ENCODE data around the gene PYCR2. TPM values are rescaled to one million over a fixed set of nuclear protein-coding genes. Genes with fewer than 3 reads are reported as not detected.

The PYCR2 gene
- total and polyA plus RNA-seq, 10 of the 15 experiments (the other 5 are each of a cell fraction or from before 2014, with no cell fraction given) = 1.7 to 81.8 (median 54.9) TPM

DNA sequence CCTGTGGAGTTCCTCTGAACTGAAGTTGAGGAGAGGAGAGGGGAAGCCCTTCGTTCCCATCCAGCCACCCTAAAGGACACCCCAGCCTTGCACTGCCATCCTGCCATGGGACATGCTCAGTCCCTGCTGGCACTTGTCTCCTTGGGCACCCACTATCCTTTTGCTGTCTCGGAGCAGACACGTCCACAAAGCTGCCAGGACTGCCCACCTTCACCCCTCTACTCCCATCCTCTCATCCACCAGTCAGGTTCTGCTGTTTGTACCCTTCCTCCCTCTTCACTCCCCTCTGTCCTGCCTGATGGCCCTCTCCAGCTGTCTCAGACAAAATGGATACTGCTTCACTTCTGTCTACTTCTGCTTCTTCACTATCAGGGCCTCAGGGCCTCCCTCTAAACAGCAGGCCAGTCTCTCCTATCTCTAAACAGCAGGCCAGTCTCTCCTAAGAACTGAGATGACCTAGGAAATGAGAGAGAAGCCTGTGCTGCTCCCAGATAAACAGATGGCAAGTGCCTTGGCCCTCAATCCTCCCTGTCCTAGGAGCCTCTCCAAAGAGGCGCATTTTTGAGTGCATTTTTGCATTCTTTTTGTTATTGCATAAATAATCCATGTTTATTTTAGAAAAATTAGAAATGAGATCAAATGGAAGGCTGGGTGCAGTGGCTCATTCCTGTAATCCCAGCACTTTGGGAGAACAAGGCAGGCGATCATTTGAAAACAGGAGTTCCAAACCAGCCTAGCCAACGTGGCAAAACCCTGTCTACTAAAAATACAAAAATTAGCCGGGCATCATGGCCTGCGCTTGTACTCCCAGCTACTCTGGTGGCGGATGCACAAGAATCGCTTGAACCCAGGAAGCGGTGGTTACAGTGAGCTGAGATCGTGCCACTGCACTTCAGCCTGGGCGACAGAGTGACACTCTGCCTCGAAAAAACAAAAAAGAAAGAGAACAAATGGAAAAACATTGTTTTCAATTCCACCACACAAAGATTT is 4.4 kb upstream of the PYCR2 start:
- Histone ChIP-seq H3K79me2 (ENCODE audit: control insufficient read depth, insufficient read depth, low read length) (peaks cover 6% of the 10 kb centered on the region), H3K27ac (ENCODE audit: control insufficient read depth, insufficient read depth) (no peak overlapping the region), H3K36me3 (ENCODE audit: control insufficient read depth in 2 of 2, insufficient read depth in 2 of 2, low read length in 1 of 2) (no peaks in the 10 kb centered on the region), H4K20me1 (ENCODE audit: control insufficient read depth, insufficient read depth) (no peaks in the 10 kb centered on the region), H2AFZ (ENCODE audit: control insufficient read depth, low read depth, low read length) (peak overlapping the region; percentile 48), H3K4me1 (ENCODE audit: control insufficient read depth, insufficient read depth, low read length) (no peaks in the 10 kb centered on the region), H3K9ac (ENCODE audit: control insufficient read depth, insufficient read depth, low read length) (no peak overlapping the region), H3K27me3 (replicated peaks in 1 of 2; ENCODE audit: control insufficient read depth in 2 of 2, insufficient read depth in 2 of 2, low read length in 1 of 2) (no peaks in the 10 kb centered on the region), H3K4me3 (no peak overlapping the region), H3K9me3 (replicated peaks; ENCODE audit: control insufficient read depth, insufficient read depth, low read length) (no peaks in the 10 kb centered on the region), H3K4me2 (ENCODE audit: control insufficient read depth, insufficient read depth) (no peak overlapping the region)
- no peak for ATAC-seq
- ChIA-PET CTCF (interaction anchor here (1.1 kb wide), 1 partner anchor 17 kb away, joined by 3 read pairs; no protein-coding TSS in a partner anchor), POLR2A (no interaction called here), SMC1A (ENCODE audit: uncharacterized antibody, unreplicated experiment) (no interaction called here), RAD21 (ENCODE audit: unreplicated experiment) (no interaction called here)
- FAIRE-seq = no peak
- no TSS peak for BruUV-seq (replicated peaks)
- WGBS (ENCODE audit: insufficient coverage, insufficient replicate concordance, low lambda C conversion rate, missing lambda C conversion rate) = 74% methylated on average over 14 of the region's 14 CpGs
- no peak for DNase-seq (ENCODE audit: low read depth, low spot score)
- in situ Hi-C loops (cut with MboI) (no loop called here), intact Hi-C loops (cut with micrococcal nuclease; ENCODE audit: unreplicated experiment) (no loop called here)
- TF ChIP-seq, protein P1, sequence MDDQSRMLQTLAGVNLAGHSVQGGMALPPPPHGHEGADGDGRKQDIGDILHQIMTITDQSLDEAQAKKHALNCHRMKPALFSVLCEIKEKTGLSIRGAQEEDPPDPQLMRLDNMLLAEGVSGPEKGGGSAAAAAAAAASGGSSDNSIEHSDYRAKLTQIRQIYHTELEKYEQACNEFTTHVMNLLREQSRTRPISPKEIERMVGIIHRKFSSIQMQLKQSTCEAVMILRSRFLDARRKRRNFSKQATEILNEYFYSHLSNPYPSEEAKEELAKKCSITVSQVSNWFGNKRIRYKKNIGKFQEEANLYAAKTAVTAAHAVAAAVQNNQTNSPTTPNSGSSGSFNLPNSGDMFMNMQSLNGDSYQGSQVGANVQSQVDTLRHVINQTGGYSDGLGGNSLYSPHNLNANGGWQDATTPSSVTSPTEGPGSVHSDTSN (IDR thresholded peaks at IDR 0.05; ENCODE audit: insufficient replicate concordance, low read depth, low read length) = no peak
- TF ChIP-seq NR2C2 (IDR thresholded peaks at IDR 0.05; ENCODE audit: borderline replicate concordance, control insufficient read depth, insufficient read length, low read depth) (no peak), CHD1 (IDR thresholded peaks at IDR 0.05; ENCODE audit: low read depth, low read length) (no peak), TBL1XR1 (IDR thresholded peaks at IDR 0.05; ENCODE audit: low read depth, low read length) (no peak), ZNF24 (IDR thresholded peaks at IDR 0.05) (no peak), RBBP5 (conservative IDR thresholded peaks at IDR 0.05) (no peak), POLR2A (IDR thresholded peaks at IDR 0.05; ENCODE audit: low read depth, low read length) (no peak), ZSCAN29 (IDR thresholded peaks at IDR 0.05) (no peak), FOS (IDR thresholded peaks at IDR 0.05; ENCODE audit: borderline replicate concordance, extremely low read depth, insufficient read length) (no peak), MTA2 (IDR thresholded peaks at IDR 0.05; ENCODE audit: low read depth) (no peak), STAT1 (conservative IDR thresholded peaks at IDR 0.05) (no peak)
- TF ChIP-seq, protein P2, sequence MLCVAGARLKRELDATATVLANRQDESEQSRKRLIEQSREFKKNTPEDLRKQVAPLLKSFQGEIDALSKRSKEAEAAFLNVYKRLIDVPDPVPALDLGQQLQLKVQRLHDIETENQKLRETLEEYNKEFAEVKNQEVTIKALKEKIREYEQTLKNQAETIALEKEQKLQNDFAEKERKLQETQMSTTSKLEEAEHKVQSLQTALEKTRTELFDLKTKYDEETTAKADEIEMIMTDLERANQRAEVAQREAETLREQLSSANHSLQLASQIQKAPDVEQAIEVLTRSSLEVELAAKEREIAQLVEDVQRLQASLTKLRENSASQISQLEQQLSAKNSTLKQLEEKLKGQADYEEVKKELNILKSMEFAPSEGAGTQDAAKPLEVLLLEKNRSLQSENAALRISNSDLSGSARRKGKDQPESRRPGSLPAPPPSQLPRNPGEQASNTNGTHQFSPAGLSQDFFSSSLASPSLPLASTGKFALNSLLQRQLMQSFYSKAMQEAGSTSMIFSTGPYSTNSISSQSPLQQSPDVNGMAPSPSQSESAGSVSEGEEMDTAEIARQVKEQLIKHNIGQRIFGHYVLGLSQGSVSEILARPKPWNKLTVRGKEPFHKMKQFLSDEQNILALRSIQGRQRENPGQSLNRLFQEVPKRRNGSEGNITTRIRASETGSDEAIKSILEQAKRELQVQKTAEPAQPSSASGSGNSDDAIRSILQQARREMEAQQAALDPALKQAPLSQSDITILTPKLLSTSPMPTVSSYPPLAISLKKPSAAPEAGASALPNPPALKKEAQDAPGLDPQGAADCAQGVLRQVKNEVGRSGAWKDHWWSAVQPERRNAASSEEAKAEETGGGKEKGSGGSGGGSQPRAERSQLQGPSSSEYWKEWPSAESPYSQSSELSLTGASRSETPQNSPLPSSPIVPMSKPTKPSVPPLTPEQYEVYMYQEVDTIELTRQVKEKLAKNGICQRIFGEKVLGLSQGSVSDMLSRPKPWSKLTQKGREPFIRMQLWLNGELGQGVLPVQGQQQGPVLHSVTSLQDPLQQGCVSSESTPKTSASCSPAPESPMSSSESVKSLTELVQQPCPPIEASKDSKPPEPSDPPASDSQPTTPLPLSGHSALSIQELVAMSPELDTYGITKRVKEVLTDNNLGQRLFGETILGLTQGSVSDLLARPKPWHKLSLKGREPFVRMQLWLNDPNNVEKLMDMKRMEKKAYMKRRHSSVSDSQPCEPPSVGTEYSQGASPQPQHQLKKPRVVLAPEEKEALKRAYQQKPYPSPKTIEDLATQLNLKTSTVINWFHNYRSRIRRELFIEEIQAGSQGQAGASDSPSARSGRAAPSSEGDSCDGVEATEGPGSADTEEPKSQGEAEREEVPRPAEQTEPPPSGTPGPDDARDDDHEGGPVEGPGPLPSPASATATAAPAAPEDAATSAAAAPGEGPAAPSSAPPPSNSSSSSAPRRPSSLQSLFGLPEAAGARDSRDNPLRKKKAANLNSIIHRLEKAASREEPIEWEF (IDR thresholded peaks at IDR 0.05; ENCODE audit: insufficient replicate concordance, low read depth, low read length) = no peak
- TF ChIP-seq, protein P3, sequence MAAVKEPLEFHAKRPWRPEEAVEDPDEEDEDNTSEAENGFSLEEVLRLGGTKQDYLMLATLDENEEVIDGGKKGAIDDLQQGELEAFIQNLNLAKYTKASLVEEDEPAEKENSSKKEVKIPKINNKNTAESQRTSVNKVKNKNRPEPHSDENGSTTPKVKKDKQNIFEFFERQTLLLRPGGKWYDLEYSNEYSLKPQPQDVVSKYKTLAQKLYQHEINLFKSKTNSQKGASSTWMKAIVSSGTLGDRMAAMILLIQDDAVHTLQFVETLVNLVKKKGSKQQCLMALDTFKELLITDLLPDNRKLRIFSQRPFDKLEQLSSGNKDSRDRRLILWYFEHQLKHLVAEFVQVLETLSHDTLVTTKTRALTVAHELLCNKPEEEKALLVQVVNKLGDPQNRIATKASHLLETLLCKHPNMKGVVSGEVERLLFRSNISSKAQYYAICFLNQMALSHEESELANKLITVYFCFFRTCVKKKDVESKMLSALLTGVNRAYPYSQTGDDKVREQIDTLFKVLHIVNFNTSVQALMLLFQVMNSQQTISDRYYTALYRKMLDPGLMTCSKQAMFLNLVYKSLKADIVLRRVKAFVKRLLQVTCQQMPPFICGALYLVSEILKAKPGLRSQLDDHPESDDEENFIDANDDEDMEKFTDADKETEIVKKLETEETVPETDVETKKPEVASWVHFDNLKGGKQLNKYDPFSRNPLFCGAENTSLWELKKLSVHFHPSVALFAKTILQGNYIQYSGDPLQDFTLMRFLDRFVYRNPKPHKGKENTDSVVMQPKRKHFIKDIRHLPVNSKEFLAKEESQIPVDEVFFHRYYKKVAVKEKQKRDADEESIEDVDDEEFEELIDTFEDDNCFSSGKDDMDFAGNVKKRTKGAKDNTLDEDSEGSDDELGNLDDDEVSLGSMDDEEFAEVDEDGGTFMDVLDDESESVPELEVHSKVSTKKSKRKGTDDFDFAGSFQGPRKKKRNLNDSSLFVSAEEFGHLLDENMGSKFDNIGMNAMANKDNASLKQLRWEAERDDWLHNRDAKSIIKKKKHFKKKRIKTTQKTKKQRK (IDR thresholded peaks at IDR 0.05; ENCODE audit: low read depth, low read length) = no peak
